Aortic smooth muscle cell (primary cell): ENCODE results near the gene SCT. TPM values are rescaled to one million over a fixed set of nuclear protein-coding genes. Genes with fewer than 3 reads are reported as not detected.

ENCODE experiments used
- total RNA-seq: library from RNA; depleted of rRNA; stranded (reverse); fragments of >200 nt; gene quantifications from 2 replicates; pipeline ENCODE4 v1.2.3, GENCODE V29; 2014

The SCT gene
- not detected in 2 replicates for total RNA-seq

DNA sequence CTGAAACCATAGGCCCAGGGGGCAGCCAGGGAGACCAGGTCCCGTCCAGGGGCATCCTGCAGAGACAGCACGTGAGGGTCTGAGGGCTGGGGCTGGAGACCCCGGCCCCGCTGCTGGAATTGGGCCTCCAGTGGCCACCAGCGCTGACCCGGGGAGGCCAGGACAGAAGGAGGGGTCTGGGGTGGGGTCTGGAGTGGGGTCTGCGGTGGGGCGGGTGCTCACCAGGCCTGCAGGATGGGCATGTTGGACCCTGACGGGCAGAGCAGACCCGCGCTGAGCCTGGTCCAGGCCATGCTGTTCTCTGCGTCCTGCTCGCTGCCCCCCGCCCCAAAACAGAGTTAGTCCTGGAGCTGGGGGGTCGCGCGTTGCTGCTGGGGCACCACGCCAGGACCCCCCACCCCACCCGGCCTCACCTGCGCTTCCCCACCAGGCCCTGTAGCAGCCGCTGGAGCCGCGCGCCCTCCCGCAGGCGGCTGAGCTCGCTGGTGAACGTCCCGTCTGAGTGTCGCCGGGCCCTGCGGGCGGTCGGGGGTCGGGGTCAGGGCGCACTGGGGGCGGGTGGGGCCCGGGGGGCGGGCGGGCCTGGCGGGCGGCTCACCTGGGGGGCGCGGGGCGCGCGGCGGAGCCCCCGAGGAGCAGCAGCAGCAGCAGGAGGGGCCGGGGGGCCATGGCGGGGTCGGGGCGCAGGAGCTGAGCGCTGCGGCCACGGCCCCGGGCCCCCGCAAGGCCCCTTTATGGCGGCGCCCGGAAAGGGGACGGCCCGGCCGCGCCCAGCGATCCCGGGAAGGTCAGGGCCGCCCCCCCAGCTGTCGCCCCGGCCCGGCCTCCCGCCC lies at the start of gene SCT:
Gene SCT, minus strand, starts transcription at position 707 of the 833 bp plus-strand sequence. Its CDS starts 38 bp downstream, at position 669.

GRCh38 chr11:636511-637332 lies 9.7 kb upstream of the SCT start, which contains the start of gene DRD4:
TSS of gene DRD4 (plus strand) at chr11:637269. CDS start at chr11:637305, 36 bp downstream.

DNA sequence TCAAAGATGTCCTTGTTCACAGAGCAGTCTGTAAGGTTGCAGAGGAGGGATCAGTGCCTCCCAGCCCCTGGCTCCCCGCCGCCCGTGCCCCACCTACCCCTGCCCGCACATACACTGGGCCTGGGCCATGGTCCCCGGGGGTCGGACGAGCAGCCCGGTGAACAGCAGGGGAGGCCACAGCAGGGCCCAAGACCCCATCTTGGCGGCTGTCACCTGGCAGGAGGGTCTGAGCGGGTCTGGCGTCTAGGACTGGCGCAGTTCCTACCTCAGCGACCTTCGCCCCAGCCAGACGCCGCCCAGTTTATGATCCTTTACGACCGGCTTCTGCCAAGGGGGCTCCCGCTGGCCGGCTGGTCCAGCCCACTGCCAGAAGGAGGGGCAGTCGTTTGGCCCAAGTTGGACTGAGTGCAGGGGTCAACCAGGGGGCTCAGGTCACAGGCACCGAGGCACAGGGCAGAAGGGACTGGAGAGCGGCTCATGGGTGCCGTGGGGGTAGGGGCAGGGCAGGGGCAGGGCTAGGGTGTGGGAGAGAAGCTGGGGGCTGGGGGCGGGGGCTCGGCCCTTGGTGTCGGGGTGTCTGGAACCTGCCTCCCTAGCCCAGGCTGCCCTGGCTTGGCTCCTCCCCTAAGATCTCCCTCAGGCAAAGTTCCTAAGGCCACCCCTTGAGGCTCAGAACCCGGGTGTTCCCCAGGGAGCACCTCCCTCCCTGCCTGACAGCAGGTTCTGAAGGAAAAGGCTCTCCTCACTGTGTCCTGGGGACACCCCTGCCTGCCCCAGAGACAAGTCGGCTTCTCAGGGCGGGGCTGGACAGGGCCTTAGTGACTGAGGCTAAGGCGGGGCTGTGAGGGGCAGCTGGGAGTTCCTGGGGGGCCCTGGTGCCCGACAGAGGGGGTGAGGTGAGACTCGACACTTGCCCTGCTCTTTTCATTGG lies 2.0 kb downstream of the SCT start, which contains the start of gene CDHR5:
Gene CDHR5, minus strand, starts transcription at position 251 of the 931 bp plus-strand sequence. Its CDS starts 53 bp downstream, at position 198.

DNA sequence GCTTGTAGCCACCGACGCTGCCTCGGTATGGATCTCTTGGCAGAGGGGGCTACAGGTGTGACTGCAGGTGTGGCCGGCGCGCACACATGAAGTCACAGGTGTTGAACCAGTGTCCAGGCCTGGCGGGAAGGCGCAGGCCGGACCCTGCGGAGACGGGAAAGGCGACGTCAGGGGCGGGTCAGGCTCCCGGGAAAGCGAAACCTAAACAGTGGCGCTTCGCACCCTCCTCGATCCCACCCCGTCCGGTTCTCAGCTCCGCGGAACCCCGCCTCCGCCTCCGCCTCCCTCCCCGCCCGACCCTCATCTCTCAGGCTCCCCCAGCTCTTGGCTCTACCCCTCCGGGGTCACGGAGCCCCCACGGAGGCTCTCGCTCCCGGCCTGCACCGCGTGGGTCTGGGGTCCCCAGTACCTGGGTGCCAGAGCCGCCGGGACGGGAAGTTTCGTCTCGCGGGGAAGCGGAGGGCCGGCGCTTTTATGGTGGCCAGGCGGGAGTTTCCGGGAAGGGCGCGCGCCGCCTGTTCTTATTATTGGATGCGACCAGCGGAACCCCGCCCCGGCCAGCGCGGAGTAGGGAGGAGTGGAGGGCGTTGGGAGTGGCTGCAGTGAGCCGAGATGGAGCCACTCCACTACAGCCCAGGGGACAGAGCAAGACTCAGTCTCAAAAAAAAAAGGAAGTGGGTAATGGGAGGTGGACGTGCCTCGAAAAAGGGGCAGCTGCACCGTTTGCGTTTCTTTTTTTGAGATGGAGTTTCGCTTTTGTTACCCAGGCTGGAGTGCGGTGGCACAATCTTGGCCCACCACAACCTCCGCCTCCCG lies 11.3 kb downstream of the SCT start, which contains the start of gene IRF7:
Gene IRF7, minus strand, starts transcription at position 447 of the 816 bp plus-strand sequence. CDS start 586 bp downstream, outside the sequence.

Other genes with a start within 250 kb of the SCT start
- 0.81 and 1.3 TPM in 2 replicates for gene PKP3, start 233.0 kb downstream of the SCT start, total RNA-seq
- 17.8 and 19.3 TPM in 2 replicates for gene SIGIRR, start 212.2 kb downstream of the SCT start, total RNA-seq
- gene ANO9, start 185.2 kb downstream of the SCT start, total RNA-seq = not detected in 2 replicates
- gene PTDSS2, start 176.9 kb downstream of the SCT start, total RNA-seq = 25.6 and 32.0 TPM in 2 replicates
- 420 and 478 TPM in 2 replicates for gene RNH1, start 119.9 kb downstream of the SCT start, total RNA-seq
- 77.6 and 105 TPM in 2 replicates for gene HRAS, start 91.6 kb downstream of the SCT start, total RNA-seq
- gene LRRC56, start 89.7 kb downstream of the SCT start, total RNA-seq = 0.25 and 0.53 TPM in 2 replicates
- 0.13 and 0.19 TPM in 2 replicates for gene LMNTD2, start 66.4 kb downstream of the SCT start, total RNA-seq
- 1.2 and 1.7 TPM in 2 replicates for gene RASSF7, start 66.2 kb downstream of the SCT start, total RNA-seq
- gene PHRF1, start 50.7 kb downstream of the SCT start, total RNA-seq = 21.7 and 27.9 TPM in 2 replicates
- gene IRF7, start 11.2 kb downstream of the SCT start, total RNA-seq = 8.6 and 9.8 TPM in 2 replicates
- gene CDHR5, start 2.2 kb downstream of the SCT start, total RNA-seq = not detected in 2 replicates
- gene DRD4, start 10.1 kb upstream of the SCT start, total RNA-seq = 0.06 TPM in 1 of 2 replicates, not detected in the other
- 31.4 and 31.7 TPM in 2 replicates for gene DEAF1, start 68.0 kb upstream of the SCT start, total RNA-seq
- 6.8 and 7.9 TPM in 2 replicates for gene TMEM80, start 68.6 kb upstream of the SCT start, total RNA-seq
- 29.9 and 31.0 TPM in 2 replicates for gene EPS8L2, start 79.0 kb upstream of the SCT start, total RNA-seq
- gene TALDO1, start 120.3 kb upstream of the SCT start, total RNA-seq = 163 and 213 TPM in 2 replicates
- gene GATD1, start 150.3 kb upstream of the SCT start, total RNA-seq = 21.5 and 22.3 TPM in 2 replicates
- gene CEND1, start 162.9 kb upstream of the SCT start, total RNA-seq = 0.66 and 0.75 TPM in 2 replicates
- 7.1 and 10.7 TPM in 2 replicates for gene SLC25A22, start 171.1 kb upstream of the SCT start, total RNA-seq
- 3.3 and 4.4 TPM in 2 replicates for gene PIDD1, start 178.1 kb upstream of the SCT start, total RNA-seq
- 310 and 345 TPM in 2 replicates for gene RPLP2, start 182.8 kb upstream of the SCT start, total RNA-seq
- 35.0 and 35.6 TPM in 2 replicates for gene PNPLA2, start 191.7 kb upstream of the SCT start, total RNA-seq
- 4.6 and 4.9 TPM in 2 replicates for gene CRACR2B, start 200.7 kb upstream of the SCT start, total RNA-seq
- gene CD151, start 205.8 kb upstream of the SCT start, total RNA-seq = 687 and 834 TPM in 2 replicates
- gene POLR2L, start 215.3 kb upstream of the SCT start, total RNA-seq = 431 and 461 TPM in 2 replicates
- 185 and 221 TPM in 2 replicates for gene TSPAN4, start 215.7 kb upstream of the SCT start, total RNA-seq